Nephron (organoid): Measurements from ENCODE around the gene TRAPPC2B.

Experiments used
- H3K27ac Mint-ChIP-seq, 3 experiments: 2 replicates each; pipeline ENCODE4 v1.8.0; 2020; ENCODE audit warnings: mixed read lengths in 3 of 3, mild to moderate bottlenecking in 2 of 3, moderate library complexity in 1 of 3
- H3K27me3 Mint-ChIP-seq: 2 replicates; pipeline ENCODE4 v1.8.0; 2021; ENCODE audit warnings: low read depth, mild to moderate bottlenecking, moderate library complexity, mixed read lengths
- H3K36me3 Mint-ChIP-seq: 2 replicates; pipeline ENCODE4 v1.8.0; 2020; ENCODE audit warnings: low read depth, mixed read lengths
- H3K4me1 Mint-ChIP-seq: 2 replicates; pipeline ENCODE4 v1.8.0; 2020; ENCODE audit warnings: mixed read lengths
- H3K4me3 Mint-ChIP-seq, 3 experiments: 2 replicates each; pipeline ENCODE4 v1.8.0; 2020; ENCODE audit warnings: mild to moderate bottlenecking in 3 of 3, mixed read lengths in 3 of 3, moderate library complexity in 2 of 3
- H3K9me3 Mint-ChIP-seq: 2 replicates; pipeline ENCODE4 v1.8.0; 2020; ENCODE audit warnings: mixed read lengths
- CTCF ChIP-seq, 3 experiments: fragments of 200-600 bp; sonication (generic); IDR thresholded peaks; one replicate each; pipeline ENCODE4 v1.5.0; 2021; ENCODE audit warnings: antibody characterized with exemption in 3 of 3; ENCODE audit not compliant: unreplicated experiment in 3 of 3

The TRAPPC2B gene

GRCh38 chr19:57410877-57411671 lies 47.7 kb downstream of the TRAPPC2B start, which contains the start of gene ZNF17:
ZNF17 (plus strand) TSS chr19:57411161; CDS start chr19:57413616, 2,455 bp downstream.
- Mint-ChIP-seq H3K27ac (peak within 1 kb of the TSS; percentile 85 to 92 (median 90)), H3K4me1 (peaks cover 17% of the 10 kb centered on the region), H3K9me3 (peaks cover 10% of the 10 kb centered on the region), H3K4me3 (peak within 1 kb of the TSS; percentile 97 to 99 (median 98)), H3K36me3 (peaks cover 27% of the 10 kb centered on the region), H3K27me3 (peaks cover 8% of the 10 kb centered on the region)
- TF ChIP-seq CTCF (IDR thresholded peaks at IDR 0.05; ENCODE audit: unreplicated experiment in 3 of 3), result no peak
